ENCODE data around the gene CRX.

GRCh38 chr19:47885067-47885463, 63.3 kb downstream of the CRX start:
- TF ChIP-seq CTCF (IDR thresholded peaks at IDR 0.05) (no peak), POLR2A (IDR thresholded peaks at IDR 0.05) (no peak)

Measured in breast epithelium (tissue), 3 donors.